ENCODE data around the gene MAPT.

GRCh38 chr17:46026166-46027047 is 132.1 kb downstream of the MAPT start:
- TF ChIP-seq CTCF (IDR thresholded peaks at IDR 0.05): no peak
- no peak for TF ChIP-seq POLR2A (IDR thresholded peaks at IDR 0.05)

Data from testis (tissue), 2 donors.